ENCODE results near the gene PDE4D.

The PDE4D gene

GRCh38 chr5:59562756-59563389 is 330.7 kb downstream of the PDE4D start:
- no peak overlapping the region for H3K4me3 ChIP-seq (ENCODE audit: low read depth, low read length)
- in situ Hi-C loops (cut with HindIII; ENCODE audit: low sequenced_read_pairs), result no loop called here
- peak; percentile 74 for DNase-seq (ENCODE audit: low read depth, low spot score)
- TF ChIP-seq CTCF (IDR thresholded peaks at IDR 0.05; ENCODE audit: low read depth, low read length), result no peak

- no peak for TF ChIP-seq CTCF (IDR thresholded peaks at IDR 0.05; ENCODE audit: low read depth, low read length)
- no peak overlapping the region for H3K4me3 ChIP-seq (ENCODE audit: low read depth, low read length)
- DNase-seq (ENCODE audit: low read depth, low spot score), result no peak
- in situ Hi-C loops (cut with HindIII; ENCODE audit: low sequenced_read_pairs), result no loop called here
Observed at GRCh38 chr5:59560553-59560952, 333.0 kb downstream of the PDE4D start.

GRCh38 chr5:59559847-59560246 is 333.7 kb downstream of the PDE4D start:
- in situ Hi-C loops (cut with HindIII; ENCODE audit: low sequenced_read_pairs), result no loop called here
- no peak for TF ChIP-seq CTCF (IDR thresholded peaks at IDR 0.05; ENCODE audit: low read depth, low read length)
- H3K4me3 ChIP-seq (ENCODE audit: low read depth, low read length), result no peak overlapping the region
- DNase-seq (ENCODE audit: low read depth, low spot score), result no peak

GRCh38 chr5:59559323-59559722 is 334.2 kb downstream of the PDE4D start:
- H3K4me3 ChIP-seq (ENCODE audit: low read depth, low read length), result no peak overlapping the region
- DNase-seq (ENCODE audit: low read depth, low spot score), result peak; percentile 81
- TF ChIP-seq CTCF (IDR thresholded peaks at IDR 0.05; ENCODE audit: low read depth, low read length), result no peak
- in situ Hi-C loops (cut with HindIII; ENCODE audit: low sequenced_read_pairs), result no loop called here

GRCh38 chr5:59558501-59558900 is 335.0 kb downstream of the PDE4D start:
- no peak overlapping the region for H3K4me3 ChIP-seq (ENCODE audit: low read depth, low read length)
- DNase-seq (ENCODE audit: low read depth, low spot score), result no peak
- no peak for TF ChIP-seq CTCF (IDR thresholded peaks at IDR 0.05; ENCODE audit: low read depth, low read length)
- in situ Hi-C loops (cut with HindIII; ENCODE audit: low sequenced_read_pairs), result no loop called here

- in situ Hi-C loops (cut with HindIII; ENCODE audit: low sequenced_read_pairs), result no loop called here
- no peak for DNase-seq (ENCODE audit: low read depth, low spot score)
- no peak for TF ChIP-seq CTCF (IDR thresholded peaks at IDR 0.05; ENCODE audit: low read depth, low read length)
- H3K4me3 ChIP-seq (ENCODE audit: low read depth, low read length), result no peak overlapping the region
Observed at GRCh38 chr5:59557572-59557971, 336.0 kb downstream of the PDE4D start.

All from astrocyte of the spinal cord (primary cell).